ENCODE data around the gene GNA15. TPM values are rescaled to one million over a fixed set of nuclear protein-coding genes. Genes with fewer than 3 reads are reported as not detected.
"Not testable (repeated sequence)": the region's sequence is repeated elsewhere in the genome, so short reads cannot be mapped to it uniquely, and the experiment has no call there.

The GNA15 gene
- total RNA-seq, 1 donor: 0.36 TPM

GRCh38 chr19:3190470-3190770 is 54.6 kb downstream of the GNA15 start:
- Histone ChIP-seq H3K4me2 (ENCODE audit: insufficient read depth, low read length) (no peak overlapping the region), H3K4me3 (ENCODE audit: insufficient read depth, low read length) (no peak overlapping the region), H4K20me1 (ENCODE audit: insufficient read depth, low read length) (peaks cover 33% of the 10 kb centered on the region), H3K79me2 (ENCODE audit: insufficient read depth, low read length) (peaks cover 78% of the 10 kb centered on the region), H3K27me3 (ENCODE audit: insufficient read depth, low read length) (no peaks in the 10 kb centered on the region), H2AFZ (ENCODE audit: low read length) (no peak overlapping the region), H3K4me1 (ENCODE audit: insufficient read depth, low read length) (peaks cover 12% of the 10 kb centered on the region), H3K9me3 (ENCODE audit: low read depth, low read length) (no peaks in the 10 kb centered on the region), H3K36me3 (ENCODE audit: insufficient read depth, low read length) (peaks cover 3% of the 10 kb centered on the region), H3K27ac (ENCODE audit: low read depth, low read length) (no peak overlapping the region)
- TF ChIP-seq, protein P1, sequence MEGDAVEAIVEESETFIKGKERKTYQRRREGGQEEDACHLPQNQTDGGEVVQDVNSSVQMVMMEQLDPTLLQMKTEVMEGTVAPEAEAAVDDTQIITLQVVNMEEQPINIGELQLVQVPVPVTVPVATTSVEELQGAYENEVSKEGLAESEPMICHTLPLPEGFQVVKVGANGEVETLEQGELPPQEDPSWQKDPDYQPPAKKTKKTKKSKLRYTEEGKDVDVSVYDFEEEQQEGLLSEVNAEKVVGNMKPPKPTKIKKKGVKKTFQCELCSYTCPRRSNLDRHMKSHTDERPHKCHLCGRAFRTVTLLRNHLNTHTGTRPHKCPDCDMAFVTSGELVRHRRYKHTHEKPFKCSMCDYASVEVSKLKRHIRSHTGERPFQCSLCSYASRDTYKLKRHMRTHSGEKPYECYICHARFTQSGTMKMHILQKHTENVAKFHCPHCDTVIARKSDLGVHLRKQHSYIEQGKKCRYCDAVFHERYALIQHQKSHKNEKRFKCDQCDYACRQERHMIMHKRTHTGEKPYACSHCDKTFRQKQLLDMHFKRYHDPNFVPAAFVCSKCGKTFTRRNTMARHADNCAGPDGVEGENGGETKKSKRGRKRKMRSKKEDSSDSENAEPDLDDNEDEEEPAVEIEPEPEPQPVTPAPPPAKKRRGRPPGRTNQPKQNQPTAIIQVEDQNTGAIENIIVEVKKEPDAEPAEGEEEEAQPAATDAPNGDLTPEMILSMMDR (IDR thresholded peaks at IDR 0.05; ENCODE audit: extremely low read depth, low read depth, low read length): no peak
- no peak for DNase-seq (ENCODE audit: insufficient read length, low spot score, missing footprints)

GRCh38 chr19:3190921-3191805 is 55.3 kb downstream of the GNA15 start:
- no peak overlapping the region for H3K4me3 ChIP-seq (ENCODE audit: insufficient read depth, low read length)
- H3K4me1 ChIP-seq (ENCODE audit: insufficient read depth, low read length): peaks cover 12% of the 10 kb centered on the region
- H3K79me2 ChIP-seq (ENCODE audit: insufficient read depth, low read length): peaks cover 75% of the 10 kb centered on the region
- peaks cover 36% of the 10 kb centered on the region for H4K20me1 ChIP-seq (ENCODE audit: insufficient read depth, low read length)
- no peak for DNase-seq (ENCODE audit: insufficient read length, low spot score, missing footprints)
- H3K4me2 ChIP-seq (ENCODE audit: insufficient read depth, low read length): no peak overlapping the region
- TF ChIP-seq, protein P1 (IDR thresholded peaks at IDR 0.05; ENCODE audit: extremely low read depth, low read depth, low read length): no peak
- H3K27ac ChIP-seq (ENCODE audit: low read depth, low read length): no peak overlapping the region
- H3K9me3 ChIP-seq (ENCODE audit: low read depth, low read length): no peaks in the 10 kb centered on the region
- H2AFZ ChIP-seq (ENCODE audit: low read length): no peak overlapping the region
- no peaks in the 10 kb centered on the region for H3K27me3 ChIP-seq (ENCODE audit: insufficient read depth, low read length)
- peaks cover 3% of the 10 kb centered on the region for H3K36me3 ChIP-seq (ENCODE audit: insufficient read depth, low read length)

DNA sequence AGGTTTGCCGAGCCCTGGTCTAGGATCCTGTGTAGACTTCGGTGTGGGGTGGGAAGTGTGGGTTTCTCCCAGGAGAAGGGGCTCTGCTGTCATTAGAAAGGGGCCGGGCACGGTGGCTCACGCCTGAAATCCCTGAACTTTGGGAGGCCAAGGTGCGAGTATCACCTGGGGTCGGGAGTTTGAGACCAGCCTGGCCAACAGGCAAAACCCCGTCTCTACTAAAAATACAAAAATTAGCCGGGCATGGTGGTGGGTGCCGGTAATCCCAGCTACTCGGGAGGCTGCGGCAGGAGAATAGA is 55.9 kb downstream of the GNA15 start:
- Histone ChIP-seq H4K20me1 (ENCODE audit: insufficient read depth, low read length) (peaks cover 31% of the 10 kb centered on the region), H3K79me2 (ENCODE audit: insufficient read depth, low read length) (peaks cover 69% of the 10 kb centered on the region)
- not testable (repeated sequence) for H3K4me3 ChIP-seq (ENCODE audit: insufficient read depth, low read length); H3K9me3 ChIP-seq (ENCODE audit: low read depth, low read length); H3K4me1 ChIP-seq (ENCODE audit: insufficient read depth, low read length); H3K4me2 ChIP-seq (ENCODE audit: insufficient read depth, low read length); H3K27me3 ChIP-seq (ENCODE audit: insufficient read depth, low read length); DNase-seq (ENCODE audit: insufficient read length, low spot score, missing footprints); H3K36me3 ChIP-seq (ENCODE audit: insufficient read depth, low read length); H2AFZ ChIP-seq (ENCODE audit: low read length); H3K27ac ChIP-seq (ENCODE audit: low read depth, low read length)

GRCh38 chr19:3192228-3192635 is 56.4 kb downstream of the GNA15 start:
- TF ChIP-seq, protein P1 (IDR thresholded peaks at IDR 0.05; ENCODE audit: extremely low read depth, low read depth, low read length): no peak
- H3K36me3 ChIP-seq (ENCODE audit: insufficient read depth, low read length): peaks cover 3% of the 10 kb centered on the region
- no peaks in the 10 kb centered on the region for H3K9me3 ChIP-seq (ENCODE audit: low read depth, low read length)
- DNase-seq (ENCODE audit: insufficient read length, low spot score, missing footprints): no peak
- H3K4me3 ChIP-seq (ENCODE audit: insufficient read depth, low read length): no peak overlapping the region
- no peak overlapping the region for H3K4me2 ChIP-seq (ENCODE audit: insufficient read depth, low read length)
- peaks cover 27% of the 10 kb centered on the region for H4K20me1 ChIP-seq (ENCODE audit: insufficient read depth, low read length)
- peaks cover 4% of the 10 kb centered on the region for H3K4me1 ChIP-seq (ENCODE audit: insufficient read depth, low read length)
- H3K27me3 ChIP-seq (ENCODE audit: insufficient read depth, low read length): no peaks in the 10 kb centered on the region
- H3K27ac ChIP-seq (ENCODE audit: low read depth, low read length): no peak overlapping the region
- peaks cover 64% of the 10 kb centered on the region for H3K79me2 ChIP-seq (ENCODE audit: insufficient read depth, low read length)
- H2AFZ ChIP-seq (ENCODE audit: low read length): no peak overlapping the region
